DMS53 treated with DMSO at 0.1 percent for 48 hours (cell line): Measurements from ENCODE around the gene SV2B.

Experiments used
- DNase-seq: peaks from one replicate; lab custom pipeline; 2025; ENCODE audit not compliant: unreplicated experiment; lab: John Stamatoyannopoulos, UW

The SV2B gene

DNA sequence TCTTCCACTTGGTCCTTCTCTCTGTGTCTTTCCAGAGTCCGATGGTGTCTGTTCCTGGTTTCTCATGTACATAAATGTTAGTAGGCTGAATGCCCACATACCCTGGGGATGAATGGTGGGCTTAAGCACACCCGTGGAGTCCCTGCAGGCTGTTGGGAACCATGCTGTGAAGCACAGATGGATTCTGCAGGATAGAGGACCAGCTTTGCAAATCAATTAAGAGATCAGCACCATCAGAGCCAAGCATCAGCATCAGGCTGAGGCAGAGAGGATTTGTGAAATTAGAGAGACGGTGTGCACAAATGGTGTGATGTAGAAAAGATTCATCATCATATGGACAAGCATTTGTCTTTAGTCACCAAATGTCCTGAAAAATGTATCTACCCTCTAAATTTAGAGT is 127.1 kb downstream of the SV2B start:
- no peak for DNase-seq

- no peak for DNase-seq
Observed at GRCh38 chr15:91227766-91228165, 127.7 kb downstream of the SV2B start.

- DNase-seq: no peak
Observed at GRCh38 chr15:91228383-91228782, 128.3 kb downstream of the SV2B start.

GRCh38 chr15:91228890-91229289 is 128.8 kb downstream of the SV2B start:
- no peak for DNase-seq

GRCh38 chr15:91231703-91232102 is 131.6 kb downstream of the SV2B start:
- no peak for DNase-seq

DNA sequence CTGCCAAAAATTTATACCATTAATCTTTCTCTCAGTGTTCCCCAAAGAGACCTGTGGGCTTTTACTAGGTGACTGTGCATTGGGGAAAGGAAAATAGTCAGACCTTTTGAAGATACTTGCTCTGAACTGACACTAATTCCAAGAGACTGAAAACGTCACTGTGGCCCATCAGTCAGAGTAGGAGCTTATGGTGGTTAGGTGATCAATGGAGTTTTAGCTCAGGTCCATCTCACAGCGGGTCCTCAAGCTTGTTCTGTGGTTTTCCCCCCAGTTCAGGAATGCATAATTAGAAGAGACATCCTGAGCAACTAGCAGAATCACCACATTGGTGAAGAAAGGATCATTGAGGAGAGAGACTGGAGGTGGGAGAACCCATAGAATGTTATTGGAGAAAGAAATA is 134.7 kb downstream of the SV2B start:
- no peak for DNase-seq

DNA sequence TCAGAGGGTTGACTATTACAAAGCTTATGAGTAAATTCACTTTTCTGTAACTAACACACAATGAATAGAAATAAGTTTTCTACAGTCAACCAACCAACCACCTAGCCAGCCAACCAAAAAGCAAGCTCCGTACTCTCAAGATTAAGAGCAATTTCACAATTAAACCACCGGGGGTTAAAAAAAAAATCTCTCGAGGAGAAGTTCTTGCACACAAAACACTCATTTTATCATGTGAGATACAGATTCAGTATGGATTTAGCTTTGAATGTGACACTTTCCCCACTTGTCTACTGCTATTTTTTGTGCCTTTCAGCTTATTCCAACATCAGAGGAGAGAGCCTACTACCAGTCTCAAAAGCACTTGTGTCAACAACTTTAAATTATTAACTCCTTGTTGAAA is 135.3 kb downstream of the SV2B start:
- DNase-seq: no peak

- no peak for DNase-seq
Observed at GRCh38 chr15:91237445-91237844, 137.4 kb downstream of the SV2B start.

DNA sequence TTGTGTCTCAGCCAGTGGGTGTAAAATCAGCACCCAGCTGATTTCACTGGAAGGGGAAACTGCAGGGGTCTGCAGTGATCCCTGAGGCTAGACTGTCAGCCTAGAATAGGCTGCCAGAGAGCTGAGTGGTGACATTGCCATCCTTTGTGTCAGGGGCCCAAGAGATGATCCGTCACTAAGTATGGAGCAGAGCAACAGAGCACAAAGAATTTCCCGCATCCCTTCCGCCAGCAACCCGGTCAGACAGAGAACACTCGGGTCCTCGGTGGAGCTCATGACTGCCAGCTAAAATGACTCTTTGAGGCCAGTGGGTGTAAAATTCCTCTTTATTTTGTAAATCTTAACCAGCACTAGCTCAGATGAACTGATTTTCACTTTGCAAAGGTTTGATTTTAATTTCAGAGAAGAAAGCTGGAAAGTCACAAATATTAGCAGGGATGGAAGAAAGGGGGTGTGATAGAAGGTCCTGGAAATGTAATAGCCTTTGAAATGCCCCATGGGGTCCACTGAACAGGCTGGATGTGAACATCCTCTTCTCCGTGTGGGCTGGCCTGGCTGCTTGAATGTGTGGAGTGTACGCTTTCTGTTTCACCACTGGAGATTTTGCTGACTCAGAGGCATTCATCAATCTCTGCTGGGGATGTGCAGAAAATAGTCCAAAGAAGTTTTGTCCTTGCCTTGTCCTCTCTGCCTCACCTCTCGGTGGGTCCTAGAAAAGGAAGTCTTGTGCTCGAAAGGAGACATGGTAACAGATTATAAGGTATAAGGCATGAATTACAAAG is 138.8 kb downstream of the SV2B start:
- no peak for DNase-seq

- no peak for DNase-seq
Observed at GRCh38 chr15:91243826-91244225, 143.8 kb downstream of the SV2B start.

GRCh38 chr15:91244919-91245318 is 144.9 kb downstream of the SV2B start:
- no peak for DNase-seq

- DNase-seq: no peak
Observed at GRCh38 chr15:91246998-91247397, 146.9 kb downstream of the SV2B start.

GRCh38 chr15:91249591-91249990 is 149.5 kb downstream of the SV2B start:
- DNase-seq: no peak

DNA sequence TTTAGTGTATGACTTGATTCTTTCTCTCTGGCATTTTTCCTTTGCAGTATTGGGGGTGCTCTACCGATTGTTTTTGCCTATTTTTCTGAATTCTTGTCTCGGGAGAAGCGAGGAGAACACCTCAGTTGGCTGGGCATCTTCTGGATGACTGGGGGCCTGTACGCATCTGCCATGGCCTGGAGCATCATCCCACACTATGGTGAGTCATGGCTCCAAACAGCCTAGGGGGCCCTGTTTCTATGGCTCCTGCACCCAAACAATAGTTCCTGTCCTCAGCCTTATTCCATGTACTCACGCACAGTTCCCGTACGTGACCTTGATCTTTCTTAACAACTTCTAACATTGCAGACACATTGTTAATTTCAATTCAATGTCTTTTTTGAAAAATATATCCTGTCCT is 152.3 kb downstream of the SV2B start:
- no peak for DNase-seq

DNA sequence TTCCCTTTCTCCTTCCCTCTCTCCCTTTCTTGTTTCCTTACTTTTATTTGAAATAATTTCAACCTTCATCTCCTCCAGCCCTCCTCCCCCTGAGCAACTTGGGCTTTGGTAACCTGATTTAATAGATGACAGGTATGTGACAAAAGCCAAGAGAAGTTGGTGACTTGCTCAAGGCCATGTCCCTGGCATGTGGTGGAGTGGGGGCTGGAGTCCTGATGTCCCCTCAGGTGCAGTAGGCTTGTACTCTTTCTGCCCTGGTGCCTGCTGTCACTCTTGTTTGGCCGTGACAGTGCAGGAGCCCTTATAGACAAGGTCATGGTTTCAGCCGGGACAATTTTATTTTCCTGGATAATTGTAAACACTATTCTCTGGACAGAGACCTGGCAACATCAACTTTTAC is 152.7 kb downstream of the SV2B start:
- DNase-seq: no peak

GRCh38 chr15:91253605-91254004 is 153.5 kb downstream of the SV2B start:
- no peak for DNase-seq

GRCh38 chr15:91254766-91255165 is 154.7 kb downstream of the SV2B start:
- DNase-seq: no peak

DNA sequence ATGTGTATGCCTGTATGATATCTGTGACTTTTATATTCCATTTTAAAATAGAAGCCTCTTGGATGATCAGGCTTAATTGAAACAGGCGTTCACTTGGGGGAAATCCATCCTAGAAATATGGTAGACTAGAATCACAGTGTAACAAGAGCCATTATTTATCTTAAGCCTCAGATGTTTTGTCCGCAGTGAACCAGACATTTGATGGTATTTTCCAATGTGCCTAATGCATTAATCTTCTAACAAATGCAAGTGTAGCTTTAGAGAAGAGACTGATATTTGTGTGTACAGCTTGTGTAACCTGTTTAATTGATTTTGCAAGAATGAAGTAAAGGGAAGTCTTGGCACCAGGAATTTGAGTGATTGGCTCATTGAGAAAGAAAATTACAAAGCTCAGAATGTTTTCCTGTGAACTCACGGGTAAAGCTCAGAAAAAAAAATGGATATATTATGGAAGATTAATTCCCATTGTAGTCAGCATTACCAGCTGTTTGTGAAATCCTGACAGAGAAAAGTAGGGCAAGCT is 155.7 kb downstream of the SV2B start:
- no peak for DNase-seq

DNA sequence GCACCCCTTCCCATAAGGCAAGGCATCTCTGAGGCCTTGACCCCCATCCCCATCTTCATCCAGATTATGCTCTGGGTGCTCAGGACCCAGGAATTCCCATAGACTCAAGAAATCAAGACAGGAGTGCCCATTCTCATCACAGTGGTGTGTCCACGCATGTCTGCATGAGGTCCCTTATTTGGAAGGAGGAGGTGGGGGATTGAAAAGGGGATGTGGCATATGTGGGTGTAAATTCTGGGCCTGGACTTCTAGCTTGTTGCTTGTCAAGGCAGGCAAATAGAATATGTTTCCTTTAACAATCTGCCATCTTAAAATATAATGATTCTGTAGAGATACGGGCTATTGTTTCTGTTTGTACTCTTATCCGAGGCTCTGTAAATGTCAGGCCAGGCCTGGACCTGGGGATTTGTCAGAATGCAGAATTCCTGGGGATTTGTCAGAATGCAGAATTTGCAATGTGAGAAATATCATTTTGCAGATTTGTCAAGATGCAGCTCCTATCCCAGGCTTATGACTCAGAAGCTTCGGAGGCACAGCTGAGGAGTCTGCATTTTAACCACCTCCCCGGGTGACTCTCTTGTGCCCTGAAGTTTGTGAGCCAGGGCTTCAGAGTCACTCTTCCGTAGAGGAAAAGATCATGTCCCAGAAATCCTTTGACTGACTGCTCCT is 157.8 kb downstream of the SV2B start:
- DNase-seq: no peak

DNA sequence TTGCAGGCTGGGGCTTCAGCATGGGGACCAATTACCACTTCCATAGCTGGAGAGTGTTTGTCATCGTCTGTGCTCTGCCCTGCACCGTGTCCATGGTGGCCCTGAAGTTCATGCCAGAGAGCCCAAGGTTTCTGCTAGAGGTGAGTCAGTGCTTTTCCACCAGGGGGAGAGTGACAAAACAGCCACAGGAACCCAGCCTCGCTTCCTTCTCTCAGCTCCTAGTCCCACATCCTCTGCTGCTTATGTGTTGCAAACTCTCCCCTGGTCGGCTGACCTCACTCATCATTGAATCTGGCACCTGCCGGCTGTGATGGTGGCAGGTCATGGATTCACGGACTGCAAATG is 158.3 kb downstream of the SV2B start:
- no peak for DNase-seq

GRCh38 chr15:91259077-91259476 is 159.0 kb downstream of the SV2B start:
- no peak for DNase-seq

GRCh38 chr15:91261345-91261744 is 161.3 kb downstream of the SV2B start:
- DNase-seq: no peak
